Measurements from ENCODE around the gene LIPA. TPM values are rescaled to one million over a fixed set of nuclear protein-coding genes. Genes with fewer than 3 reads are reported as not detected.
"Not testable (repeated sequence)": the region's sequence is repeated elsewhere in the genome, so short reads cannot be mapped to it uniquely, and the experiment has no call there.

LIPA gene
- total RNA-seq, 2 donors from 2014 or later: 19.8 to 30.4 TPM

DNA sequence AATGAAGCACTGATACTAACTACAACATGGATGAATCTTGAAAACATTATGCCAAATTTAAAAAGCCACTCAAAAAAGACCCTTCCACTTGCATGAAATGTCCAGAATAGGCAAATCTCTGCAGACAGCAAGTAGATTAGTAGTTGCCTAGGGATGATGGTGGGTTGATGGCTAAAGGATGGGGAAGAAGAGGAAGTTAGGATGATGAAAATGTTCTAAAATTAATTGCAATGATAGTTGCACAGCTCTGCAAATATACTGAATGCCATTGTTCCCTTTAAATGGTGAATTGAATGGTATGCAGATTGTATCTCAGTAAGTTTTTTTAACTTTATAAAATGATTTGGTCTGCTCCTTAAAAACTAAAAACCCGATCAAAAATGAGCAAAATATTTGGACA is 7.3 kb upstream of the LIPA start:
- TF ChIP-seq, protein P1, sequence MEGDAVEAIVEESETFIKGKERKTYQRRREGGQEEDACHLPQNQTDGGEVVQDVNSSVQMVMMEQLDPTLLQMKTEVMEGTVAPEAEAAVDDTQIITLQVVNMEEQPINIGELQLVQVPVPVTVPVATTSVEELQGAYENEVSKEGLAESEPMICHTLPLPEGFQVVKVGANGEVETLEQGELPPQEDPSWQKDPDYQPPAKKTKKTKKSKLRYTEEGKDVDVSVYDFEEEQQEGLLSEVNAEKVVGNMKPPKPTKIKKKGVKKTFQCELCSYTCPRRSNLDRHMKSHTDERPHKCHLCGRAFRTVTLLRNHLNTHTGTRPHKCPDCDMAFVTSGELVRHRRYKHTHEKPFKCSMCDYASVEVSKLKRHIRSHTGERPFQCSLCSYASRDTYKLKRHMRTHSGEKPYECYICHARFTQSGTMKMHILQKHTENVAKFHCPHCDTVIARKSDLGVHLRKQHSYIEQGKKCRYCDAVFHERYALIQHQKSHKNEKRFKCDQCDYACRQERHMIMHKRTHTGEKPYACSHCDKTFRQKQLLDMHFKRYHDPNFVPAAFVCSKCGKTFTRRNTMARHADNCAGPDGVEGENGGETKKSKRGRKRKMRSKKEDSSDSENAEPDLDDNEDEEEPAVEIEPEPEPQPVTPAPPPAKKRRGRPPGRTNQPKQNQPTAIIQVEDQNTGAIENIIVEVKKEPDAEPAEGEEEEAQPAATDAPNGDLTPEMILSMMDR (IDR thresholded peaks at IDR 0.05): no peak
- TF ChIP-seq POLR2A (IDR thresholded peaks at IDR 0.05): no peak
- Histone ChIP-seq H3K27ac (no peak overlapping the region), H3K27me3 (no peaks in the 10 kb centered on the region), H3K4me3 (no peak overlapping the region), H3K9me3 (no peaks in the 10 kb centered on the region), H3K36me3 (replicated peaks in 1 of 2; ENCODE audit: insufficient read depth in 1 of 2, low read depth in 2 of 2) (no peaks in the 10 kb centered on the region), H3K4me1 (no peaks in the 10 kb centered on the region)
- DNase-seq (no peak), ATAC-seq (no peak)
- 62% methylated on average over 1 of the region's 1 CpG for WGBS, 2 donors
- intact Hi-C loops (cut with DNase I): no loop called here

DNA sequence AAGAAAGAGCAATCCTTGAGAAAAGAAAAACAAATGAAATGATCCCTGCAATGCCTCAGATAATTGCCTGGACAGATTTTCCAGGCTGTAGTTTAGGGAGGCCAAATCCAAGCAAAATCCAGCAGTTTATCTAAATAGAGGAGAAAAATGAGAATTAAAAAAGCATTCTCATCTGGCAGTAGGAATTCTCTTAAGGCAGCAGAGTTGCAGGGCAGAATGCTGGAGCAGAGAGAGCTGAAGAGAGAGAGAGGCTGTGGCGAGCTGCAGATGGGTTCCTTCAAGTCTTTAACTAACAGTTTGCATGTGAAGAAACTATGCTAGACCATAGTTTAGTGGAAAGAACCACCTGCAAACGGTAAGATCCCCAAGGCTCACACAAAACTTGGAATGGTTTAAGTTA is 6.0 kb upstream of the LIPA start:
- Histone ChIP-seq H3K9me3 (no peaks in the 10 kb centered on the region), H3K4me3 (no peak overlapping the region), H3K27me3 (no peaks in the 10 kb centered on the region), H3K4me1 (no peaks in the 10 kb centered on the region), H3K27ac (no peak overlapping the region), H3K36me3 (replicated peaks in 1 of 2; ENCODE audit: insufficient read depth in 1 of 2, low read depth in 2 of 2) (no peaks in the 10 kb centered on the region)
- TF ChIP-seq, protein P1 (IDR thresholded peaks at IDR 0.05): no peak
- no peak for TF ChIP-seq POLR2A (IDR thresholded peaks at IDR 0.05)
- no peak for ATAC-seq
- intact Hi-C loops (cut with DNase I): no loop called here
- no peak for DNase-seq
- WGBS, 2 donors: 43 to 44% methylated on average over 2 of the region's 2 CpGs

DNA sequence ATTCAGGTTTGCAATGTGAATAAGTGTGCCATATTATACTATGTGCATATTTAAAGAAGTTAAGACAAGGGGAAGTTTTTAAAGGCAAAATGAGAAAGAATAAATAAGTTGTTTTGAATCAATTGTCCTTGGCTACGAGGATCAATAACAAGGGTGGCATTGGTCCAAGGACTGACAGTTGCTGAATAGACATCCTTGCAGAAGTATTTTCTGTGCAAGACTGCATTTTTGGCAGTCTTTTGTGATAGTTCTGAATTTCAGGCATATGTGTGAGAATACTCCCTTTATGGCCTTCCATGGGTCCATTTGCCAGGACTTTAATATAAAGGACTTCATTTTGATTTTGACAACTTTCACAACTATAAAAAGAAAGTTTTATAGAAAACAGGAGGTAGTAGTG is 5.4 kb upstream of the LIPA start:
- intact Hi-C loops (cut with DNase I): no loop called here
- H3K4me3 ChIP-seq: no peak overlapping the region
- no peaks in the 10 kb centered on the region for H3K27me3 ChIP-seq
- 36 to 37% methylated on average over 1 of the region's 1 CpG for WGBS, 2 donors
- TF ChIP-seq, protein P1 (IDR thresholded peaks at IDR 0.05): no peak
- no peak for TF ChIP-seq POLR2A (IDR thresholded peaks at IDR 0.05)
- no peaks in the 10 kb centered on the region for H3K9me3 ChIP-seq
- H3K36me3 ChIP-seq (replicated peaks in 1 of 2; ENCODE audit: insufficient read depth in 1 of 2, low read depth in 2 of 2): no peaks in the 10 kb centered on the region
- H3K4me1 ChIP-seq: no peaks in the 10 kb centered on the region
- H3K27ac ChIP-seq: no peak overlapping the region
- DNase-seq (no peak), ATAC-seq (no peak)

DNA sequence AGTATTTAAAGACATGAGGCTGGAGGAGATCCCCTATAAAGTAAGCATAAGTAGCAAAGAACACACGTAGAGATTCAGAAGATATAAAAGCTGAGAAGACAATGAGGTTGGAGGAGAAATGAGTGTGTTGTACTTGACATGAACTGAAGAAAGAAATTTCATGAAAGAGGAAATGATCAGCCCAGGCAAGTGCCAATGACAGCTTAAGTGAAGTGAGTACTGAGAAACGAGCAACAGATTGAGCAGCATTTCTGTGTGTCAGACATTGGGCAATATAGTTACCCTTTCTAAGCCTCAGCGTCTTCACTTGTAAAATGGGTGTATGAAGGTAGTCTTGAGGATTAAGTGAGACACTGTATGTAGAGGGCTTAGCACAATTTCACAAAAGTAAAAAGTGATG is 4.8 kb upstream of the LIPA start:
- 43 to 60% methylated on average over 3 of the region's 3 CpGs for WGBS, 2 donors
- Histone ChIP-seq H3K4me1 (no peaks in the 10 kb centered on the region), H3K36me3 (replicated peaks in 1 of 2; ENCODE audit: insufficient read depth in 1 of 2, low read depth in 2 of 2) (no peaks in the 10 kb centered on the region), H3K9me3 (no peaks in the 10 kb centered on the region), H3K27me3 (no peaks in the 10 kb centered on the region), H3K4me3 (no peak overlapping the region), H3K27ac (peak overlapping the region in 1 of 4 donors; percentile 46)
- DNase-seq (no peak), ATAC-seq (no peak)
- TF ChIP-seq, protein P1 (IDR thresholded peaks at IDR 0.05): no peak
- TF ChIP-seq POLR2A (IDR thresholded peaks at IDR 0.05): no peak
- intact Hi-C loops (cut with DNase I): no loop called here

DNA sequence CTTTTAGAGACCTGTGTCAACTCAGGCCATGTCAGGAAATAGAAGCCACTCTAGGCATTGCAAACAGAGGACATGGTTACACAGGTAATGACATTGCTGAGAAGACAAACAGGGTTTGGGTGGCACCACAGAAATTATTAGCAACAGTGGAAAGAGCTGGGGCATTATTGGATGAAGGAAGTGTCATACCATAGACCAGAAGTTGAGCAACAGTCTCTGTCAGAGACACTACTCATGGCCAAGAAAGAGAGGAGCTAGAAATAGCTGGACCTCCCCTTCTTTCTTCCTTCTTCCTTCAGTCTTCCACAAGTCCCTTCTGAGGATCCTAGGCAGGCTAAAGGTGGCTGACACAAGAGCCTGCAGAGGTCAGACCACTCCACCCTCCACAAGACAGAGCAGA is 4.2 kb upstream of the LIPA start:
- peaks cover 5% of the 10 kb centered on the region for H3K4me1 ChIP-seq
- no peak overlapping the region for H3K4me3 ChIP-seq
- no peak for ATAC-seq
- H3K27me3 ChIP-seq: no peaks in the 10 kb centered on the region
- intact Hi-C loops (cut with DNase I): no loop called here
- no peaks in the 10 kb centered on the region for H3K9me3 ChIP-seq
- no peak for DNase-seq
- no peaks in the 10 kb centered on the region for H3K36me3 ChIP-seq (replicated peaks in 1 of 2; ENCODE audit: insufficient read depth in 1 of 2, low read depth in 2 of 2)
- no peak for TF ChIP-seq POLR2A (IDR thresholded peaks at IDR 0.05)
- H3K27ac ChIP-seq: peak overlapping the region in 1 of 4 donors; percentile 46

- 58 to 63% methylated on average over 2 of the region's 2 CpGs for WGBS, 2 donors
- ATAC-seq; intact Hi-C loops (cut with DNase I): not testable (repeated sequence)
Measured at GRCh38 chr10:89255091-89255579, 3.6 kb upstream of the LIPA start.

More at GRCh38 chr10:89255091-89255579, 3.6 kb upstream of the LIPA start:
- not testable (repeated sequence) for H3K4me3 ChIP-seq; DNase-seq; H3K4me1 ChIP-seq; H3K36me3 ChIP-seq (replicated peaks in 1 of 2; ENCODE audit: insufficient read depth in 1 of 2, low read depth in 2 of 2); H3K9me3 ChIP-seq; H3K27me3 ChIP-seq; H3K27ac ChIP-seq

All from body of pancreas (tissue), 4 donors.